Neuronal stem cell (in vitro differentiated cells): ENCODE data around the gene PLIN5.

Source experiments
- DNase-seq: peaks from one replicate; pipeline ENCODE4 v3.0.0-alpha.2; 2013; ENCODE audit warnings: low spot score
- H2AFZ ChIP-seq: one replicate; pipeline ENCODE4 v1.6.1; 2013; ENCODE audit warnings: mild to moderate bottlenecking, low read length, inconsistent platforms
- H2AK5ac ChIP-seq: 2 replicates; pipeline ENCODE4 v1.6.1; 2013; ENCODE audit warnings: low read depth, mild to moderate bottlenecking, inconsistent platforms, low read length, moderate library complexity, mixed read lengths
- H2BK120ac ChIP-seq: 2 replicates; pipeline ENCODE4 v1.6.1; 2013; ENCODE audit warnings: low read depth, mild to moderate bottlenecking, inconsistent platforms, low read length, moderate library complexity, mixed read lengths
- H2BK12ac ChIP-seq: one replicate; pipeline ENCODE4 v1.6.1; 2013; ENCODE audit warnings: low read length, inconsistent platforms
- H2BK15ac ChIP-seq: 2 replicates; pipeline ENCODE4 v1.6.1; 2013; ENCODE audit warnings: mild to moderate bottlenecking, low read length, inconsistent platforms, mixed read lengths
- H2BK5ac ChIP-seq: one replicate; pipeline ENCODE4 v1.6.1; 2013; ENCODE audit warnings: inconsistent platforms, mild to moderate bottlenecking, low read length, moderate library complexity
- H3K14ac ChIP-seq: one replicate; pipeline ENCODE4 v1.6.1; 2013; ENCODE audit warnings: low read length, inconsistent platforms
- H3K18ac ChIP-seq: 2 replicates; pipeline ENCODE4 v1.6.1; 2013; ENCODE audit warnings: low read length, inconsistent platforms
- H3K23ac ChIP-seq: 2 replicates; pipeline ENCODE4 v1.6.1; 2013; ENCODE audit warnings: low read depth, mild to moderate bottlenecking, mixed read lengths, low read length, inconsistent platforms; ENCODE audit not compliant: poor library complexity
- H3K27ac ChIP-seq: replicated peaks from 3 replicates; pipeline ENCODE4 v1.5.1; 2013; ENCODE audit warnings: low read length, inconsistent platforms
- H3K27me3 ChIP-seq, 3 experiments: 2 replicates each; pipeline ENCODE4 v1.6.1; 2013; ENCODE audit warnings: low read length in 3 of 3, mild to moderate bottlenecking in 2 of 3, inconsistent platforms in 1 of 3, low read depth in 1 of 3, mixed read lengths in 1 of 3, moderate library complexity in 1 of 3; ENCODE audit not compliant: control insufficient read depth in 3 of 3, insufficient read depth in 3 of 3
- H3K36me3 ChIP-seq, 2 donors: replicated peaks in 1 of 2; 2 replicates each; pipeline ENCODE4 v1.6.1; 2013; ENCODE audit warnings: low read length in 2 of 2; ENCODE audit not compliant: control insufficient read depth in 2 of 2, insufficient read depth in 2 of 2
- H3K4ac ChIP-seq: 2 replicates; pipeline ENCODE4 v1.6.1; 2013; ENCODE audit warnings: inconsistent platforms, mild to moderate bottlenecking, low read length, moderate library complexity
- H3K4me1 ChIP-seq, 2 donors: 1 replicate in 1 of 2; 2 replicates in 1 of 2; pipeline ENCODE4 v1.6.1; 2013; ENCODE audit warnings: low read length in 2 of 2, low read depth in 1 of 2; ENCODE audit not compliant: control insufficient read depth in 2 of 2, insufficient read depth in 1 of 2
- H3K4me2 ChIP-seq: one replicate; pipeline ENCODE4 v1.6.1; 2013; ENCODE audit warnings: mild to moderate bottlenecking, low read length, inconsistent platforms; ENCODE audit not compliant: insufficient read depth, poor library complexity, severe bottlenecking
- H3K4me3 ChIP-seq, 2 donors: 2 replicates each; pipeline ENCODE4 v1.5.1; 2013; ENCODE audit warnings: low read length in 2 of 2, mild to moderate bottlenecking in 2 of 2, inconsistent platforms in 1 of 2, moderate library complexity in 1 of 2
- H3K79me1 ChIP-seq: one replicate; pipeline ENCODE4 v1.6.1; 2013; ENCODE audit warnings: low read depth, mild to moderate bottlenecking, inconsistent platforms, low read length, moderate library complexity
- H3K9ac ChIP-seq: one replicate; pipeline ENCODE4 v1.6.1; 2013; ENCODE audit warnings: mild to moderate bottlenecking, low read depth, low read length, inconsistent platforms; ENCODE audit not compliant: poor library complexity
- H3K9me3 ChIP-seq, 2 donors: replicated peaks in 1 of 2; 2 replicates each; pipeline versions ENCODE3 to v1.6.1; 2013; ENCODE audit warnings: low read length in 2 of 2, mild to moderate bottlenecking in 2 of 2, inconsistent platforms in 1 of 2, low read depth in 1 of 2, mixed read lengths in 1 of 2, moderate library complexity in 1 of 2; ENCODE audit not compliant: control insufficient read depth in 2 of 2, insufficient read depth in 1 of 2
- H4K8ac ChIP-seq: one replicate; pipeline ENCODE4 v1.6.1; 2013; ENCODE audit warnings: low read depth, mild to moderate bottlenecking, inconsistent platforms, low read length, moderate library complexity
- H4K91ac ChIP-seq: one replicate; pipeline ENCODE4 v1.6.1; 2013; ENCODE audit warnings: low read length, low read depth, mild to moderate bottlenecking, inconsistent platforms; ENCODE audit not compliant: poor library complexity
- WGBS, 2 donors: extraction: QIAGEN DNeasy Blood & Tissue Kit; methylation state at CpG; one replicate each; pipeline ENCODE4 v1.1.7; 2013; ENCODE audit warnings: missing lambda C conversion rate in 2 of 2, mixed read lengths in 1 of 2; ENCODE audit not compliant: insufficient read length in 2 of 2, insufficient replicate concordance in 1 of 2; ENCODE audit errors: extremely low coverage in 2 of 2; 5-methylcytosine and 5-hydroxymethylcytosine counted together

PLIN5 gene

GRCh38 chr19:4511300-4512054 is 23.5 kb downstream of the PLIN5 start:
- H3K23ac ChIP-seq: peak overlapping the region; percentile 93
- WGBS, 2 donors: no CpG with 5 or more reads among the region's 27 CpGs
- no peak overlapping the region for H3K4me3 ChIP-seq
- H3K36me3 ChIP-seq: peaks cover 0 to 3% of the 10 kb centered on the region in 2 donors
- no peak overlapping the region for H2BK120ac ChIP-seq
- H4K91ac ChIP-seq: no peak overlapping the region
- no peak for DNase-seq
- H3K27me3 ChIP-seq: peaks cover 0 to 4% (median 0%) of the 10 kb centered on the region in 3 experiments
- H3K14ac ChIP-seq: peak overlapping the region; percentile 89
- H2AK5ac ChIP-seq: no peak overlapping the region
- no peak overlapping the region for H4K8ac ChIP-seq
- no peak overlapping the region for H3K27ac ChIP-seq
- H3K4me2 ChIP-seq: no peak overlapping the region
- peaks cover 3% of the 10 kb centered on the region for H3K79me1 ChIP-seq
- no peak overlapping the region for H3K4ac ChIP-seq
- H2BK15ac ChIP-seq: no peak overlapping the region
- H2BK5ac ChIP-seq: no peak overlapping the region
- H3K9ac ChIP-seq: peak overlapping the region; percentile 60
- peaks cover 0 to 1% of the 10 kb centered on the region in 2 donors for H3K4me1 ChIP-seq
- H2AFZ ChIP-seq: no peak overlapping the region
- peak overlapping the region; percentile 64 for H3K18ac ChIP-seq
- no peaks in the 10 kb centered on the region for H3K9me3 ChIP-seq
- no peak overlapping the region for H2BK12ac ChIP-seq

DNA sequence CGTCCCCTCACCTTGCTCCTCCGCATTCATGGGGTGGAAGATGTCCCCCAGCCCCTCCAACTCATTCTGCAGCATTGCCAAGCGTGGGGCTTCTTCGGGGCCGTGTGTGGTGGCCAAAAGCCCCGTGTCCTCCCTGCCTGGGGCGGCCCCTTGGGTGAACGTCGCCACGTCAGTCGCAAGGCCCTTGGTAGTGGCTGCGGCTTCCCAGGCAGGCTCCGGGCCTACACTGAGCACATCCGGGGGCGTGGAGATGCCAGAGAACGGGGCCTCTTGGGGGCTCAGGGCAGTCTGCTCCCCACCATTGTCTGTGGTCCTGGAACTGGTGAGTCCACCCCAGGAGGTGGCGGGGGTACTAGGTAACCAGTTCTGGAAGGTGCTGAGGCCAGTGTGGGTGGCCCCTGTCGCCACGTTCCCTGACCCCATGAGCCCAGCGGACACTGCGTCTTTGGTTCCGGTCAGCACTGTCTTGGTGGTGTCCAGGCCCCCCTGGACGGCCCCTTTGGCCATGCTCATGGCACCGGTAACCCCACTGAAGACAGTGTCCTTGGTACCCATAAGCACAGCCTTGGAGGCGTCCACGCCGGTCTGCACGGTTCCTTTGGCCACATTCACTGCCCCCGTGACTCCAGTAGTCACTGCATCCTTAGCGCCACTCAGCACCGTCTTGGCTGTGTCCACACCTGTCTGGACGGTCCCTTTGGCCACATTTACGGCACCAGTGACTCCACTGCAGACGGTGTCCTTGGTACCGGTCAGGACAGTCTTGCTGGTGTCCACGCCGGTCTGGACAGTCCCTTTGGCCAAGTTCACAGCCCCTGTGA is 24.4 kb downstream of the PLIN5 start:
- Histone ChIP-seq H2BK12ac (no peak overlapping the region), H2BK15ac (no peak overlapping the region), H2AFZ (no peak overlapping the region), H2BK5ac (peak overlapping the region; percentile 39), H2AK5ac (no peak overlapping the region), H3K4ac (peak overlapping the region; percentile 38), H3K36me3 (peaks cover 0 to 4% of the 10 kb centered on the region in 2 donors), H3K18ac (peak overlapping the region; percentile 76), H2BK120ac (no peak overlapping the region), H3K23ac (peak overlapping the region; percentile 89), H4K8ac (no peak overlapping the region), H3K4me2 (no peak overlapping the region), H3K14ac (peak overlapping the region; percentile 94), H3K4me3 (no peak overlapping the region), H3K79me1 (peaks cover 3% of the 10 kb centered on the region), H3K4me1 (no peaks in the 10 kb centered on the region), H3K9ac (peak overlapping the region; percentile 9), H3K9me3 (no peaks in the 10 kb centered on the region), H3K27me3 (peaks cover 0 to 4% (median 0%) of the 10 kb centered on the region in 3 experiments), H4K91ac (no peak overlapping the region), H3K27ac (no peak overlapping the region)
- no CpG with 5 or more reads among the region's 37 CpGs for WGBS, 2 donors
- DNase-seq: no peak

GRCh38 chr19:4508698-4509097 is 26.3 kb downstream of the PLIN5 start:
- no peak overlapping the region for H2BK120ac ChIP-seq
- H3K27me3 ChIP-seq: peaks cover 0 to 4% (median 0%) of the 10 kb centered on the region in 3 experiments
- no peak overlapping the region for H3K14ac ChIP-seq
- H2BK12ac ChIP-seq: no peak overlapping the region
- H3K4me1 ChIP-seq: peaks cover 0 to under 1% of the 10 kb centered on the region in 2 donors
- H3K36me3 ChIP-seq: peaks cover 11 to 16% of the 10 kb centered on the region in 2 donors
- H2AFZ ChIP-seq: no peak overlapping the region
- H3K27ac ChIP-seq: no peak overlapping the region
- no peaks in the 10 kb centered on the region for H3K9me3 ChIP-seq
- no peak overlapping the region for H3K18ac ChIP-seq
- H3K23ac ChIP-seq: no peak overlapping the region
- no peak for DNase-seq
- no peak overlapping the region for H3K4ac ChIP-seq
- H4K8ac ChIP-seq: no peak overlapping the region
- no peak overlapping the region for H3K9ac ChIP-seq
- H3K4me3 ChIP-seq: no peak overlapping the region
- no peak overlapping the region for H2BK15ac ChIP-seq
- peak overlapping the region; percentile 25 for H2AK5ac ChIP-seq
- no peak overlapping the region for H3K4me2 ChIP-seq
- no peak overlapping the region for H4K91ac ChIP-seq
- no CpG with 5 or more reads among the region's 21 CpGs for WGBS, 2 donors
- peaks cover 6% of the 10 kb centered on the region for H3K79me1 ChIP-seq
- no peak overlapping the region for H2BK5ac ChIP-seq

DNA sequence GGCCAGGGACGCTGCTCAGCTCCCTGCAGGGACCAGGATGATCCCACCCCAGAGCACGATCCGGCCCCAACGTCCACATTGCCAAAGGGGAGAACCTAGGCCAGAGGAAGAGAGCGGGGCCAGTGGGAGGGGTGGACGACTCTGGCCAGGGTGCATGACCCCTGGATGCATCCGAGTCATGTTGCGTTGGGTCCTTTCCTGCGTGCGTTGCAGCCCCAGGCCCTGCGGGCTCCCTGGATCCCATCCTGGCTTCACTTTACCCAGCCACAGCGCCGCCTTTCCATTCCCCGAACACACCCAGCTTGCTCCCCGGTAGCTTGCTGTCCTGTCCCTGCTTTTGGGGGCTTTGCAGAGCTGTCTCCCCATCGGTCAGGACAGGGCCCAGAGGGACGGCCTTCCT is 27.2 kb downstream of the PLIN5 start:
- Histone ChIP-seq H3K4ac (no peak overlapping the region), H4K8ac (peak overlapping the region; percentile 43), H2AK5ac (no peak overlapping the region), H3K27ac (no peak overlapping the region), H3K79me1 (peaks cover 6% of the 10 kb centered on the region), H2AFZ (no peak overlapping the region), H2BK120ac (no peak overlapping the region), H3K27me3 (peaks cover 0 to 4% (median 0%) of the 10 kb centered on the region in 3 experiments), H3K36me3 (peaks cover 17 to 19% of the 10 kb centered on the region in 2 donors), H3K14ac (peak overlapping the region; percentile 82), H4K91ac (no peak overlapping the region), H2BK12ac (no peak overlapping the region), H3K9ac (no peak overlapping the region), H2BK15ac (no peak overlapping the region), H3K18ac (peak overlapping the region; percentile 57), H2BK5ac (no peak overlapping the region), H3K9me3 (no peaks in the 10 kb centered on the region), H3K4me3 (no peak overlapping the region), H3K4me2 (no peak overlapping the region), H3K23ac (peak overlapping the region; percentile 96), H3K4me1 (peaks cover 0 to 8% of the 10 kb centered on the region in 2 donors)
- DNase-seq: no peak
- WGBS, 2 donors: no CpG with 5 or more reads among the region's 17 CpGs
